Fibroblast of upper back skin (primary cell): ENCODE measurements around the gene L1CAM.
A peak's percentile ranks its signal among the peaks of the same experiment; 100 is the strongest.
"Not testable (repeated sequence)": the region's sequence is repeated elsewhere in the genome, so short reads cannot be mapped to it uniquely, and the experiment has no call there.

Source experiments
- DNase-seq: peaks from one replicate; pipeline ENCODE4 v3.0.0-alpha.2; 2013

Gene L1CAM

DNA sequence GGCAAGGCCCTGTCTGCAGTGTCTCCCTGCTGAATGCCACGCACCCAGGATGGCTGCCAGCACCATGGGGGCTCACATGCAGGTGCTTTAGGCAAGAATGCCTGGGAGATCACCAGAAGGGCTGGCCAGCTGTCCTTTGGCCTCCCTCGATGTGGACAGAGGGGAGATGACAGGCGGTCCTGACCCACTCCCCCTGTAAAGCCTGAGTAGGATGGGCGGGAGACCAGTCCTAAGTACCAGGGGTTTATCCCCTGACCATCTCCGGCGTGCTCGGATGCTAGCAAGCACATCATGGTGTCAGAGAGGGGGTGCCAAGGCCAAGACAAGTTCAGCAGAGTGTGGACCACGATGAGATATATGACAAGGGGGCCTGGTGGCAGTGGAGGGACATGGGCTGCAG, 60.9 kb downstream of the L1CAM start:
- no peak for DNase-seq

DNA sequence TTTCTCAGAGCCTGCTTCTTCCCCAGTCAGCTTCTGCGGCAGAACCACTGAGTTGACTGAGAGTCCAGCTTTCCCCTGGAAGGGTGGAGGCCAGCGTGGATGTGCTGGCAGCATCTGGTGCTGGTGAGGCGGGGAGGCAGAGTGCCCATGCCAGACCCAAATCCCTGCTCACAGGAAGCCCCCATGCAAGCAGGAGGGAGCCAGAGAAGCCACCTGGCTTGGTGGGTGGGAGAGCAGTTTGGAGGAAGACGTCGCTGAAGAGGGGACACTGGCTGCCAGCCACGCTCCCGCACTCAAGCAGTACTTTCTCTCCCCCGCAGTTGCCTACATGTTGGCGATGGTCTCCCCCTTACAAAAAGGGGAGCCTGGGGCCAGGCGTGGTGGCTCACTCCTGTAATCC, 61.6 kb downstream of the L1CAM start:
- DNase-seq: no peak

DNA sequence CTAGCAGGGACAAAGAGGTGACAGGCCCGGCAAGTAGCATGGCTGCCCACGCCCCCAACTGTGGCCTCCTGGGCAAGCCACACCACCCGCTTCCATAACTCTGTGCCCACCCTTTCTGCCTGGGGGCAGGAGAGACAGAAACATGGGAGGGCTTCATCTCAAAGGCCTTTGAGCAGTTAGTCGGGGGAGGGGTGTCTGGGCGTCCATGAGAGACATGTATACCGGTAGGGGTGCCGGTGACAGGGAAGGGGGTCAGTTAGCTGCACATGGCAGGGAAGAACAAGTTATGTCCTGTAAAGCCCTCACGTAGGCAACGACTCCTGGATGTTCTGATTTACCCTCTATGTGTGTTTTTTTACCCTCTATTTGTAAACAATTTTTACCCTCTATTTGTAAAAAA, 64.9 kb downstream of the L1CAM start:
- DNase-seq: no peak

DNA sequence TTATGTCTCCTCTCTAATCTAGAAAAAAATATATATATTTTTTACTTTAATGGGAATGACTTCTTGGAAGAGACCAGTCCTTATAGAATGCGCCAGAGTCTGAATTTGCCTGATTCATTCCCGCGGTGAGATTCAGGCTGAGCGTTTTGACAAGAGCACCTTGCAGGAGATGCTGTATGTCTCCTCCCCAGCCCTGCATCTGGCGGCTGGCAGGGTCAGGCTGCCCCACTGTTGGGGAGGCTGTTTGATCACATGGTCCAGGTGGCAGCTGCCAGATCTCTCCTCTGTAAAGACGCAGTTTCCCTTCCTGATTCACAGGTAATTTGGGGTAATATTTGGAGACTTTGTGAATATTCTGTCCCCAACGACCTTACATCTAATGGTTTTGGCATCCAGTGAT, 65.4 kb downstream of the L1CAM start:
- DNase-seq: no peak

DNA sequence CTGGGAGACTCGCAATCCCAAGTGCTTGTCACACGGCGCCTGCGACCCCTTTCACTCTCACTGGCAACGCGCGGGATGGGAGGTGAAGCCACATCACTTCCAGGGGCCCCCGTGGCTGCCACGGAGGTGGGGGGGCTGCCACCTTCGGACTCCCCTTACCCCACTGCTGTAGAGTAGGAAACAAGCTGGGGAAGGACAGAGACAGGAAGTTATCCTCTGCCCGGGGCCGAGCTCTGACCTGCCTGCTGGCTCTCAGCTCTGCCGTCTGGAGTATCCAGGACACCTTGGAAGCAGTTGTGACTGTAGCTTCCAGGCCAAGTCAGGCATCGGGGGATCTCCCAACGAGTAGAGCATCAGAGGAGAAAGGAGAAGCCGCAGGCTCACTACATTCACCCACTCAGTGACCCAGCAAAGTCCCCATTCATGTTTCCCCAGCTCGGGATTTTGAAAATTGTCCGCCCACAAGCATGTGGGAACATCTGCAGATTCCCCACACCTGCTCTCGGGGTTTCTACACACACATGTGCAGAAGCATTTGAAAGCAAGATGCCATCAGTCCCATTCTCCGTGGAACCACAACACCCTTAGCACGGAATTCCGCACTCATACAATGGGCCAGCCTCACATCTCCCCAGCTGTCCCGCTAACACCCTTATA, 66.5 kb downstream of the L1CAM start:
- DNase-seq: no peak

DNA sequence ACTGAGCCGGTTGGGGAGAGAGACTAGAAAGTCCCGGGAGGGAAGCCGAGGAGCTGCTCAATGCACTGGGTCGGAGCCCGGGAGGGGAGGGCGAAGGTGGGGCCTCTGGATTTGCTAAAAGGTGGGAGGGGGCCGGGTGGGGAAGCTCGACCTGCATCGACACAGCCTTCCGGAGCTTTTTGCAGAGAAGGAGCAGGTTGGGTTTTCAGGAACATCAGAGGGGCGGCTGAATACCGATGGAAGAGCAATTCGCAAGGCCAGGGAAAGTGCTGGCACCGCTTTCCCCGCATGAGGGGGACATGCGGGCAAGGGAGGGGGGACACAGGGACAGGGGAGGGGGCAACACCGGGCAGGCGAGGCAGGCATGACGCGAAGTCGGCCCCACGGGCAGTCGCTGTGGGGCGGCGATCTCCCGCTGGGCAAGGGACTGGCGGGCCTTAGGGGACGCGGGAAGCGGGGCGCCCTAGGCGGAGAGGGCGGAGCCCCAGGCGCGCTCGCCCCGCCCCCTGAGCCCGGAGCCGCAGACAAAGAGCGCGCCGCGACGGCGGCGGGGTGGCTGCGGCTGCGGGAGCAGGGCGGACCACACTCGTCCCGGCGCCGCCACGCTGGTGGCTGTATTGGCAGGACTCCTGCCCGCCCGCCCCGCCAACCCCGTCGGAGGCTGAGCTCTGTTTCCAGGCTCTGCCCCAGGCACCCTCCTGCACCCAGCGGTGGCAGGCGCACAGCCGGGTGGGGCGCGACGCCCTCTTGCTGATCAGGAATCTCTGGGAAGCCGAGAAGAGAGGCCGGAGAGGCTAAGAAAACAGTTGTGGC, 67.2 kb downstream of the L1CAM start:
- DNase-seq: peak; percentile 8

DNA sequence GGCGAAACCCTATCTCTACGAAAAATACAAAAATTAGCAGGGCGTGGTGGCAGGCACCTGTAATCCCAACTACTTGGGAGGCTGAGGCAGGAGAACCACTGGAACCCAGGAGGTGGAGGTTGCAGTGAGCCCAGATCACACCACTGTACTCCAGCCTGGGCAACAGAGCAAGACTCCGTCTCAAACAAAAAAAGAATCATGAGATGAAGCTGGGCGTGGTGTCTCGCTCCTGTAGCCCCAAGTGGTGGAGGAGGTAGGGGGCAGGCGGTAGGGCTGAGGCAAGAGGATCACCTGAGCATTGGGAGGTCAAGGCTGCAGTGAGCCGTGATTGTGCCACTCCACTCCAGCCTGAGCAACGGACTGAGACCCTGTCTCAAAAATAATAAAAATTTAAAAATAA, 67.9 kb downstream of the L1CAM start:
- DNase-seq: not testable (repeated sequence)

DNA sequence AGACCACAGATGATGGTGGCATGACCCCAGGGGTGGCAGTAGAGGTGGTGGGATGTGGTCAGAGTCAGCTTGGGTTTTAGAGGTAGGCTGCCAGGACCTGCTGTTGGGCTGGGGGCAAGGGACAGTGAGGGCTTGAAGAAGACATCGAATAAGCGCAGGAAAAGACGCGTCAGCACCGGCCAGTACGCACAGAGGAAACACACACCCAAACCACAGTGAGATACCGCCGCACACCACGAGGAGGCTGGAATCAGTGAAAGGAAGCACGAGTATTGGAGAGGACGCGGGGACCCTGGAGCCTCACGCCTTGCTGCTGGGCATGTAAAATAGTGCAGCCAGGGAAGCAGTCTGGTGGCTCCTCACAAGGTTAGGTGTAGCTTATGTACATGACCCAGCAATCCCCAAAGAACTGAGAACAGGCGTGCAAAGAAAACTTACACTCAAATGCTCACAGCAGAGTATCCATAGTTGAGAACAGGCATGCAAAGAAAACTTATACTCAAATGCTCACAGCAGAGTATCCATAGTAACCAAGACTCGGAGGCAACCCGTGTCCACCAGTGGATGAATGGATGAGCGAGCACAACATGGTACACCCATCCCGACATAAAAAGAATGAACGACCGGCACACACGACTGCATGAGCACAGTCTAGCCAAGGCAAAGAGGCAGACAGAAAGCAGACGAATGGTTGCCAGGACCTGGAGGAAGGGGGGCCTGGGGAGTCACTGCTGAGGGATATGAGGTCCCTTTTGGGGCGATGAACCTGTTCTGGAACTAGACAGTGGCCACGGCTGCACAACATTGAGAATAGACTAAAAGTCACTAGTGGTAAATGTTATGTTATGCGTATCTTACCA, 68.9 kb downstream of the L1CAM start:
- no peak for DNase-seq

DNA sequence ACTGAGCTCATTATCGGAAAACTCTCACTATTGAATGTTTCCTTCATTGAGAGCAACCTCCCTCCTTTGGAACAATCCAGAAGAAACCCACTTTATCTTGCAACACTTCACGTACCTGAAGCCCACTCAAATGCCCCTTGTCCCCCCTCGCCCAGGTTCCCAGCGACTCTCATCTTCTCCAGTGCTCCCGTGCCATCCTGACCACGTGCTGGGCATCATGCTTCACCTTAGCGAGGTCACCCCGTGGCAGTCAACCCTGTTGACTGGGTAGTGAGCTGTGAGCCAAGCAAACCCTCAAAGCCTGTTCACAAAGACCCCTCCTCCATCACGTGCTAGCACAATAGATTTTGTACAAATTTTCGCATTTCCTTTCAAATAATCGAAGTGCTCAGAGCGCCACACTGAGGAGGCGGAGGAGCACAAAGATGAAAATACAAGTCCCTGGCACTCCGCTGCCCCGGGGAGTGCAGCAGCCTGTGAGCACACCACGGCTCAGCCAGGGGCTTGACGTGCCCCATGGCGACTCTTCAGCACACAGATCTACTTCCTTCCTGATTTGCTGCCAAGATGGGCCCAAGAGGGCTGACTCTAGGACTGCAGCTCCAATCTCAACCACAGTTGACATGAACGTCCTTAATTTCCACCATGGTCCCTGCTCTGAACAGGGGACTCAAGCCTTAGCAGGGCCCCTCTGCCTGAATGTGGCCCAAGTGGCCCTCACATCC, 71.2 kb downstream of the L1CAM start:
- no peak for DNase-seq

DNA sequence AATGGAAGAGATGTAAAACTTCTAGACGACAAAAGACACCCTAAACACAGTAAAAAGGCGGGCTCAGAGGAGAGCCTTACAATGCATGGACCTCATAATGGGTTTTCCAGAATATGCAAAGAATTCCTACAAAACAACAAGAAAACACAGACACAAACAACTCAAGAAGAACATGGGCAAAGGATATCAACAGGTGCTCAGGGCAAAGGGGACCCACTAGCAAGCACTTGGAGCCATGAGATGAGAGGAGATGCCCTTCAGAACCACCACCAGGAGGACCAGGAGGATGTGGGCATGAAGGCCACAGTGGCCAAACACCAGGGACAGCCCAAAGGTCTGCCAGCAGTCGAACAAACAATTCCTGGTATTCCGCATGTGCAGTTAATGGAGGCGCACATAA, 72.8 kb downstream of the L1CAM start:
- no peak for DNase-seq

DNA sequence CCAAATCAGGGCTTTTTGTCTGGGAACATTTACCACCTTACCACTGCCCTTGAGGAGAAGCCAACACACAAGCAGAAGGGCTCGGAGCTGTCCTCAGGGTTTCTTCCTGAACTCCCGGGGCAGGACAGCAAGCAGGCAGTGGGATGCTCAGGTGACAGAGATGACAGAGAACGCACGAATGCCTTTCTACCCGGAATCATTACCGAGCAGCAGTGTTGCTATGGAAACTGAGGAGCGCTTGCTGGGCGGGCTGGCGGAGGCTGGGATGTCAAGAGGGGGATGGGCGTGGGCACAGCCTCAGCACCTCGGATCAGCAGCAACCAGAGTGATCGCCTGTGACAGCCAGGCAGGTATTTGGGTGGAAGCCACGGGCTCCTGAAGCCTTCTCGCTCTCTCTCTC, 73.8 kb downstream of the L1CAM start:
- no peak for DNase-seq
